ENCODE data around the gene GPR55. TPM values are rescaled to one million over a fixed set of nuclear protein-coding genes. Genes with fewer than 3 reads are reported as not detected.

Gene GPR55
- total and polyA plus RNA-seq, 10 of the 15 experiments (the other 5 are each of a cell fraction or from before 2014, with no cell fraction given), result 2.1 to 30.1 (median 16.2) TPM

GRCh38 chr2:230949966-230950873, 25.2 kb upstream of the GPR55 start (continued):
- no peak; the same call in 1 of the 2 replicates for TF ChIP-seq RAD21 (IDR thresholded peaks at IDR 0.05; ENCODE audit: insufficient read depth, low read depth, low read length)
- no peak for TF ChIP-seq HSF1 (IDR thresholded peaks at IDR 0.05; ENCODE audit: low read depth, low read length)
- TF ChIP-seq RB1 (IDR thresholded peaks at IDR 0.05; ENCODE audit: borderline replicate concordance), result no peak
- TF ChIP-seq TCF3 (IDR thresholded peaks at IDR 0.05; ENCODE audit: borderline replicate concordance, insufficient read depth, low read depth, low read length), result peak; percentile 69; the same call in 1 of the 2 replicates
- TF ChIP-seq EGR1 (IDR thresholded peaks at IDR 0.05; ENCODE audit: borderline replicate concordance in 1 of 2, low read depth in 2 of 2, low read length in 2 of 2), result peak in 1 of 2 experiments; percentile 66; a peak in 1 of 3 replicates
- TF ChIP-seq CBX3 (IDR thresholded peaks at IDR 0.05; ENCODE audit: borderline replicate concordance, low read depth), result no peak
- peak; percentile 71; the same call in 1 of the 2 replicates for TF ChIP-seq CHD2 (IDR thresholded peaks at IDR 0.05; ENCODE audit: borderline replicate concordance, low read depth, low read length)
- no peak for TF ChIP-seq HDGF (IDR thresholded peaks at IDR 0.05)
- TF ChIP-seq DPF2 (IDR thresholded peaks at IDR 0.05), result no peak; the same call in 1 of the 2 replicates
- no peak for TF ChIP-seq SUZ12 (IDR thresholded peaks at IDR 0.05; ENCODE audit: unreplicated experiment)
- TF ChIP-seq SIX5 (IDR thresholded peaks at IDR 0.05; ENCODE audit: low read depth, low read length, severe bottlenecking), result peak; percentile 23
- no peak for TF ChIP-seq ESRRA (IDR thresholded peaks at IDR 0.05; ENCODE audit: low read length)
- no peak for TF ChIP-seq NFXL1 (IDR thresholded peaks at IDR 0.05; ENCODE audit: borderline replicate concordance)
- no peak for TF ChIP-seq ZNF217 (IDR thresholded peaks at IDR 0.05)
- peak; percentile 61 for TF ChIP-seq SP1 (IDR thresholded peaks at IDR 0.05; ENCODE audit: low read depth, low read length)
- peak; percentile 40 for TF ChIP-seq CUX1 (IDR thresholded peaks at IDR 0.05; ENCODE audit: insufficient replicate concordance, low read depth, low read length)
- TF ChIP-seq E2F8 (IDR thresholded peaks at IDR 0.05; ENCODE audit: low read depth, partially characterized antibody), result no peak
